ENCODE measurements around the gene HNRNPH3. TPM values are rescaled to one million over a fixed set of nuclear protein-coding genes. Genes with fewer than 3 reads are reported as not detected.

The HNRNPH3 gene
- total and polyA plus RNA-seq, 2 donors (not counting 1 experiment from before 2014, with no cell fraction given), result 23.6 to 124 TPM

- Mint-ChIP-seq H3K27me3 (no peaks in the 10 kb centered on the region), H3K4me3 (no peak overlapping the region), H3K4me1 (no peaks in the 10 kb centered on the region), H3K27ac (no peak overlapping the region), H3K9me3 (ENCODE audit: insufficient read depth) (no peaks in the 10 kb centered on the region)
- H3K9me3 ChIP-seq (ENCODE audit: control extremely low read depth in 1 of 3, control insufficient read depth in 2 of 3, insufficient read depth in 1 of 3, low read length in 2 of 3), result no peaks in the 10 kb centered on the region
- H4K20me1 ChIP-seq (ENCODE audit: control insufficient read depth, insufficient read depth, low read length, poor library complexity, severe bottlenecking), result no peaks in the 10 kb centered on the region
- H3K36me3 ChIP-seq (replicated peaks in 1 of 2; ENCODE audit: control extremely low read depth in 1 of 2, control insufficient read depth in 1 of 2, extremely low read depth in 1 of 2, insufficient read depth in 2 of 2, low read length in 1 of 2), result peaks cover 5 to 30% of the 10 kb centered on the region in 2 experiments
- ChIA-PET POLR2A (interaction anchor here (0.6 kb wide), 1 partner anchor 185 kb away, joined by 3 read pairs; no protein-coding TSS in a partner anchor), CTCF (interaction anchor here (0.6 to 1.0 kb wide), 5 partner anchors 17 to 788 kb away, joined by 3 to 5 read pairs (median 3); no protein-coding TSS in a partner anchor)
- intact Hi-C loops (cut with micrococcal nuclease), result no loop called here
- H3K79me2 ChIP-seq (ENCODE audit: control insufficient read depth, insufficient read depth, low read length), result no peaks in the 10 kb centered on the region
- WGBS (ENCODE audit: insufficient coverage), result 71% methylated on average over 2 of the region's 4 CpGs
- no peaks in the 10 kb centered on the region for H3K4me1 ChIP-seq (ENCODE audit: control insufficient read depth in 2 of 2, insufficient read depth in 2 of 2, low read length in 2 of 2)
- H2AFZ ChIP-seq (ENCODE audit: insufficient read depth, low read depth, low read length, poor library complexity, severe bottlenecking), result no peak overlapping the region
- H3K27me3 ChIP-seq (replicated peaks in 1 of 4; ENCODE audit: control extremely low read depth in 1 of 4, control insufficient read depth in 3 of 4, insufficient read depth in 4 of 4, low read length in 3 of 4), result no peaks in the 10 kb centered on the region
- TF ChIP-seq EZH2 (IDR thresholded peaks at IDR 0.05; ENCODE audit: borderline replicate concordance, insufficient read depth, low read depth, low read length, poor library complexity, severe bottlenecking), result no peak
- no peak for TF ChIP-seq CTCF (IDR thresholded peaks at IDR 0.05)
- DNase-seq, result no peak
- H3K9ac ChIP-seq (ENCODE audit: low read length), result no peak overlapping the region
- H3K4me2 ChIP-seq (replicated peaks; ENCODE audit: low read depth, low read length, poor library complexity, severe bottlenecking), result no peak overlapping the region
- no peak for ATAC-seq (ENCODE audit: low read depth)
- no peak overlapping the region for H3K4me3 ChIP-seq (ENCODE audit: control extremely low read depth in 1 of 5, extremely low read depth in 1 of 5, insufficient read depth in 1 of 5, low read depth in 2 of 5, low read length in 4 of 5)
- H3K27ac ChIP-seq (ENCODE audit: low read length in 2 of 2), result no peak overlapping the region
Observed at GRCh38 chr10:68346774-68347173, 14.9 kb downstream of the HNRNPH3 start.

- peak overlapping the region; percentile 70 for H3K27ac Mint-ChIP-seq
- no peaks in the 10 kb centered on the region for H3K9me3 Mint-ChIP-seq (ENCODE audit: insufficient read depth)
- Histone ChIP-seq H3K4me3 (ENCODE audit: control extremely low read depth in 1 of 5, extremely low read depth in 1 of 5, insufficient read depth in 1 of 5, low read depth in 2 of 5, low read length in 4 of 5) (no peak overlapping the region), H3K36me3 (replicated peaks in 1 of 2; ENCODE audit: control extremely low read depth in 1 of 2, control insufficient read depth in 1 of 2, extremely low read depth in 1 of 2, insufficient read depth in 2 of 2, low read length in 1 of 2) (peaks cover 5 to 30% of the 10 kb centered on the region in 2 experiments), H4K20me1 (ENCODE audit: control insufficient read depth, insufficient read depth, low read length, poor library complexity, severe bottlenecking) (no peaks in the 10 kb centered on the region), H2AFZ (ENCODE audit: insufficient read depth, low read depth, low read length, poor library complexity, severe bottlenecking) (no peak overlapping the region), H3K27me3 (replicated peaks in 1 of 4; ENCODE audit: control extremely low read depth in 1 of 4, control insufficient read depth in 3 of 4, insufficient read depth in 4 of 4, low read length in 3 of 4) (no peaks in the 10 kb centered on the region), H3K4me2 (replicated peaks; ENCODE audit: low read depth, low read length, poor library complexity, severe bottlenecking) (no peak overlapping the region), H3K79me2 (ENCODE audit: control insufficient read depth, insufficient read depth, low read length) (no peaks in the 10 kb centered on the region), H3K27ac (ENCODE audit: low read length in 2 of 2) (peak overlapping the region in 1 of 2 donors; percentile 48), H3K9me3 (ENCODE audit: control extremely low read depth in 1 of 3, control insufficient read depth in 2 of 3, insufficient read depth in 1 of 3, low read length in 2 of 3) (no peaks in the 10 kb centered on the region), H3K9ac (ENCODE audit: low read length) (no peak overlapping the region), H3K4me1 (ENCODE audit: control insufficient read depth in 2 of 2, insufficient read depth in 2 of 2, low read length in 2 of 2) (no peaks in the 10 kb centered on the region)
- H3K4me1 Mint-ChIP-seq, result no peaks in the 10 kb centered on the region
- DNase-seq, result peak; percentile 60
- ATAC-seq (ENCODE audit: low read depth), result peak; percentile 68
- POLR2A ChIA-PET, result interaction anchor here (0.5 to 1.0 kb wide), 4 partner anchors 9 to 275 kb away, joined by 3 read pairs; no protein-coding TSS in a partner anchor
- intact Hi-C loops (cut with micrococcal nuclease), result loop anchor here (2.0 kb wide), 2 partner anchors 16 to 494 kb away; partner anchors contain the start of genes HNRNPH3 and PBLD
- H3K27me3 Mint-ChIP-seq, result no peaks in the 10 kb centered on the region
- 67% methylated on average over 1 of the region's 2 CpGs for WGBS (ENCODE audit: insufficient coverage)
- no peak overlapping the region for H3K4me3 Mint-ChIP-seq
- CTCF ChIA-PET, result interaction anchor here (0.7 to 3.1 kb wide), 17 partner anchors 8 to 611 kb away, joined by 3 to 22 read pairs (median 4); partner anchors contain the start of genes HNRNPH3, PBLD and RUFY2
- TF ChIP-seq CTCF (IDR thresholded peaks at IDR 0.05) (peak; percentile 80), EZH2 (IDR thresholded peaks at IDR 0.05; ENCODE audit: borderline replicate concordance, insufficient read depth, low read depth, low read length, poor library complexity, severe bottlenecking) (no peak)
Observed at GRCh38 chr10:68348265-68348741, 16.4 kb downstream of the HNRNPH3 start.
